H1 (cell line): ENCODE measurements around the gene FOXA3. TPM values are rescaled to one million over a fixed set of nuclear protein-coding genes. Genes with fewer than 3 reads are reported as not detected.

ENCODE experiments used
- CTCF ChIA-PET: fragments of 300-600 bp; sonication (Branson Sonifier 250); formaldehyde crosslinking; loops from one replicate; lab custom pipeline; 2021; ENCODE audit not compliant: partially characterized antibody; lab: Charles Lee
- POLR2A ChIA-PET: fragments of 300-600 bp; sonication (Branson Sonifier 250); formaldehyde crosslinking; loops from one replicate; lab custom pipeline; 2021; ENCODE audit warnings: inconsistent platforms; ENCODE audit not compliant: partially characterized antibody; lab: Charles Lee
- DNase-seq, 2 experiments: peaks; one replicate each; pipeline versions ENCODE4 v3.0.0 to v3.0.0-alpha.2; 2010 to 2022; ENCODE audit warnings: low spot score in 2 of 2, low read depth in 1 of 2, mixed read lengths in 1 of 2
- FAIRE-seq: peaks from 2 replicates; lab custom pipeline; 2011; peaks lifted over from hg19 to GRCh38; lab: Jason Lieb, UNC
- H2AFZ ChIP-seq: 2 replicates; pipeline ENCODE4 v1.8.1; 2012; ENCODE audit warnings: low read length, inconsistent platforms
- H2AK5ac ChIP-seq: 2 replicates; pipeline ENCODE4 v1.6.1; 2013; ENCODE audit warnings: low read depth, low read length
- H2BK120ac ChIP-seq: replicated peaks from 2 replicates; pipeline ENCODE3; 2013; ENCODE audit warnings: low read depth, low read length, inconsistent platforms
- H2BK12ac ChIP-seq: 2 replicates; pipeline ENCODE4 v1.6.1; 2013; ENCODE audit warnings: low read depth, low read length
- H2BK15ac ChIP-seq: 2 replicates; pipeline ENCODE4 v1.6.1; 2013; ENCODE audit warnings: low read length
- H2BK20ac ChIP-seq: 2 replicates; pipeline ENCODE4 v1.6.1; 2013; ENCODE audit warnings: low read length
- H2BK5ac ChIP-seq: 2 replicates; pipeline ENCODE4 v1.6.1; 2013; ENCODE audit warnings: low read depth, low read length
- H3K14ac ChIP-seq: 2 replicates; pipeline ENCODE4 v1.6.1; 2013; ENCODE audit warnings: inconsistent platforms; ENCODE audit not compliant: insufficient read length
- H3K18ac ChIP-seq: 2 replicates; pipeline ENCODE4 v1.6.1; 2013; ENCODE audit warnings: low read length; ENCODE audit errors: extremely low read depth
- H3K23ac ChIP-seq: 2 replicates; pipeline ENCODE4 v1.6.1; 2013; ENCODE audit warnings: inconsistent platforms; ENCODE audit not compliant: insufficient read length
- H3K23me2 ChIP-seq: 2 replicates; pipeline ENCODE4 v1.6.1; 2013; ENCODE audit warnings: low read depth, low read length
- H3K27ac ChIP-seq: 2 replicates; pipeline ENCODE4 v1.6.1; 2011; ENCODE audit warnings: low read depth, low read length, inconsistent platforms
- H3K27me3 ChIP-seq, 4 experiments: replicated peaks in 1 of 4; 1 replicate in 1 of 4; 2 replicates in 3 of 4; pipeline versions ENCODE4 v1.6.1 to v1.8.1; 2011 to 2013; ENCODE audit warnings: low read length in 3 of 4, mild to moderate bottlenecking in 3 of 4, inconsistent platforms in 2 of 4, mixed read lengths in 2 of 4, moderate library complexity in 1 of 4; ENCODE audit not compliant: control insufficient read depth in 3 of 4, insufficient read depth in 3 of 4; ENCODE audit errors: extremely low read depth in 1 of 4
- H3K36me3 ChIP-seq, 4 experiments: 2 replicates each; pipeline versions ENCODE4 v1.6.1 to v1.8.1; 2011 to 2013; ENCODE audit warnings: mild to moderate bottlenecking in 4 of 4, low read length in 3 of 4, moderate library complexity in 2 of 4, control low read depth in 1 of 4, inconsistent platforms in 1 of 4; ENCODE audit not compliant: insufficient read depth in 4 of 4, control insufficient read depth in 2 of 4
- H3K4ac ChIP-seq: replicated peaks from 2 replicates; pipeline ENCODE3; 2013; ENCODE audit warnings: low read length, low read depth, mixed read lengths, inconsistent platforms; ENCODE audit not compliant: insufficient read length
- H3K4me1 ChIP-seq, 4 experiments: replicated peaks in 1 of 4; 1 replicate in 1 of 4; 2 replicates in 3 of 4; pipeline versions ENCODE4 v1.6.1 to v1.8.1; 2011 to 2013; ENCODE audit warnings: low read length in 3 of 4, inconsistent platforms in 2 of 4, mixed read lengths in 1 of 4; ENCODE audit not compliant: insufficient read depth in 4 of 4, control insufficient read depth in 3 of 4
- H3K4me2 ChIP-seq, 2 experiments: 2 replicates each; pipeline versions ENCODE4 v1.6.1 to v1.8.1; 2011 to 2013; ENCODE audit warnings: low read depth in 2 of 2, low read length in 2 of 2, control low read depth in 1 of 2, inconsistent platforms in 1 of 2, mild to moderate bottlenecking in 1 of 2; ENCODE audit not compliant: insufficient read depth in 1 of 2
- H3K4me3 ChIP-seq, 4 experiments: fragments of 200-600, 300-600 bp in 1 of 4; sonication (generic), shearing (Covaris generic), sonication (Bioruptor Twin) in 1 of 4; 2 replicates each; pipeline versions ENCODE4 v1.5.1 to v1.8.1; 2011 to 2016; ENCODE audit warnings: low read length in 4 of 4, low read depth in 3 of 4, control low read depth in 2 of 4, inconsistent platforms in 2 of 4, mild to moderate bottlenecking in 2 of 4, mixed read lengths in 1 of 4, moderate library complexity in 1 of 4; ENCODE audit not compliant: insufficient read depth in 2 of 4; ENCODE audit errors: extremely low read depth in 1 of 4
- H3K56ac ChIP-seq: replicated peaks from 2 replicates; pipeline ENCODE3; 2013; ENCODE audit warnings: low read depth, mild to moderate bottlenecking, mixed read lengths, low read length, inconsistent platforms; ENCODE audit not compliant: insufficient read length
- H3K79me1 ChIP-seq: 2 replicates; pipeline ENCODE4 v1.6.1; 2013; ENCODE audit warnings: low read depth, low read length, control low read depth
- H3K79me2 ChIP-seq, 2 experiments: 2 replicates each; pipeline versions ENCODE4 v1.6.1 to v1.8.1; 2012 to 2013; ENCODE audit warnings: low read length in 2 of 2, mild to moderate bottlenecking in 2 of 2, inconsistent platforms in 1 of 2; ENCODE audit not compliant: insufficient read depth in 2 of 2, control insufficient read depth in 1 of 2
- H3K9ac ChIP-seq, 4 experiments: replicated peaks in 1 of 4; 1 replicate in 1 of 4; 2 replicates in 3 of 4; pipeline versions ENCODE4 v1.6.1 to v1.8.1; 2011 to 2013; ENCODE audit warnings: low read depth in 3 of 4, low read length in 3 of 4, control low read depth in 2 of 4, mild to moderate bottlenecking in 2 of 4, moderate library complexity in 2 of 4, inconsistent platforms in 1 of 4; ENCODE audit errors: extremely low read depth in 1 of 4
- H3K9me3 ChIP-seq, 2 experiments: 2 replicates each; pipeline versions ENCODE4 v1.6.1 to v1.8.1; 2012 to 2013; ENCODE audit warnings: mild to moderate bottlenecking in 2 of 2, moderate library complexity in 2 of 2, control low read depth in 1 of 2, inconsistent platforms in 1 of 2, low read depth in 1 of 2, low read length in 1 of 2, mixed read lengths in 1 of 2; ENCODE audit not compliant: insufficient read depth in 2 of 2
- H4K20me1 ChIP-seq, 2 experiments: replicated peaks in 1 of 2; 2 replicates each; pipeline versions ENCODE3 to v1.8.1; 2011 to 2013; ENCODE audit warnings: inconsistent platforms in 2 of 2, low read length in 2 of 2, mild to moderate bottlenecking in 1 of 2; ENCODE audit not compliant: insufficient read depth in 2 of 2, control insufficient read depth in 1 of 2
- H4K5ac ChIP-seq: 2 replicates; pipeline ENCODE4 v1.6.1; 2013; ENCODE audit warnings: low read length, low read depth, mixed read lengths, inconsistent platforms; ENCODE audit not compliant: insufficient read length
- H4K8ac ChIP-seq: 2 replicates; pipeline ENCODE4 v1.8.0; 2013; ENCODE audit warnings: mild to moderate bottlenecking, moderate library complexity, low read length, inconsistent platforms; ENCODE audit not compliant: insufficient read depth; ENCODE audit errors: extremely low read depth
- H4K91ac ChIP-seq: replicated peaks from 2 replicates; pipeline ENCODE3; 2013; ENCODE audit warnings: low read length, mixed read lengths, inconsistent platforms; ENCODE audit not compliant: insufficient read length
- ATF3 ChIP-seq: IDR thresholded peaks from 2 replicates; pipeline ENCODE4 v1.6.1; 2011; ENCODE audit warnings: low read depth, mild to moderate bottlenecking, low read length; ENCODE audit not compliant: insufficient read depth
- BCL11A ChIP-seq, 2 experiments: IDR thresholded peaks; one replicate each; pipeline ENCODE4 v1.6.1; 2011; ENCODE audit warnings: low read depth in 2 of 2, low read length in 2 of 2, mild to moderate bottlenecking in 2 of 2
- KDM1A ChIP-seq: fragments of 200-600, 300-600 bp; sonication (generic); IDR thresholded peaks from 2 replicates; pipeline ENCODE4 v1.7.1; 2016; ENCODE audit warnings: mild to moderate bottlenecking, low read length, borderline replicate concordance
- POLR2A ChIP-seq, 2 experiments: IDR thresholded peaks; 1 replicate in 1 of 2; 2 replicates in 1 of 2; pipeline ENCODE4 v1.6.1; 2011; ENCODE audit warnings: low read depth in 2 of 2, low read length in 2 of 2, mild to moderate bottlenecking in 2 of 2; ENCODE audit errors: control extremely low read depth in 1 of 2
- RNF2 ChIP-seq: fragments of 200-900, 300-1000 bp; sonication (generic); IDR thresholded peaks from 2 replicates; pipeline ENCODE4 v1.7.1; 2016; ENCODE audit warnings: borderline replicate concordance, low read depth, mild to moderate bottlenecking, antibody characterized with exemption, low read length; ENCODE audit not compliant: poor library complexity, severe bottlenecking; ENCODE audit errors: missing control alignments
- WGBS, 2 experiments: shearing (Covaris generic) in 1 of 2; methylation state at CpG; one replicate each; pipeline versions ENCODE4 v1.1.6 to v1.1.7; 2013 to 2015; ENCODE audit warnings: low lambda C conversion rate in 2 of 2, mixed read lengths in 2 of 2, inconsistent platforms in 1 of 2, low coverage in 1 of 2, missing lambda C conversion rate in 1 of 2; ENCODE audit not compliant: insufficient replicate concordance in 2 of 2, insufficient coverage in 1 of 2, insufficient read length in 1 of 2; ENCODE audit errors: extremely low coverage in 1 of 2, missing lambda C conversion rate in 1 of 2; 5-methylcytosine and 5-hydroxymethylcytosine counted together
- polyA plus RNA-seq, 7 experiments: library from polyadenylated mRNA; depleted of rRNA in 3 of 7; stranded (reverse) in 5 of 7; unstranded in 2 of 7; fragments of >200 nt in 5 of 7; fragments of 200-250 nt in 2 of 7; gene quantifications; 1 replicate in 5 of 7; 2 replicates in 1 of 7; 4 replicates in 1 of 7; pipeline versions ENCODE4 v1.2.1 to v1.2.3, GENCODE V29; 2011 to 2013; ENCODE audit warnings: missing spikeins in 2 of 7, mixed read lengths in 2 of 7
- total RNA-seq: library from RNA; stranded (reverse); fragmentation: NEBNext Ultra II Directional; extraction: Animal tissue kit (Norgen Biotek cat#: 25700); gene quantifications from 2 replicates; pipeline ENCODE4 v1.2.1, GENCODE V29; 2021
- TF ChIP-seq, protein P1 (sequence below): IDR thresholded peaks from 2 replicates; pipeline ENCODE4 v1.6.1; 2012; ENCODE audit warnings: inconsistent platforms
- TF ChIP-seq, protein P2 (sequence below): IDR thresholded peaks from 2 replicates; pipeline ENCODE4 v1.6.1; 2012; ENCODE audit warnings: low read length, inconsistent platforms

The FOXA3 gene
- total and polyA plus RNA-seq, 2 of the 8 experiments (the other 6 are each of a cell fraction or from before 2014, with no cell fraction given) = 20.2 to 49.1 TPM

DNA sequence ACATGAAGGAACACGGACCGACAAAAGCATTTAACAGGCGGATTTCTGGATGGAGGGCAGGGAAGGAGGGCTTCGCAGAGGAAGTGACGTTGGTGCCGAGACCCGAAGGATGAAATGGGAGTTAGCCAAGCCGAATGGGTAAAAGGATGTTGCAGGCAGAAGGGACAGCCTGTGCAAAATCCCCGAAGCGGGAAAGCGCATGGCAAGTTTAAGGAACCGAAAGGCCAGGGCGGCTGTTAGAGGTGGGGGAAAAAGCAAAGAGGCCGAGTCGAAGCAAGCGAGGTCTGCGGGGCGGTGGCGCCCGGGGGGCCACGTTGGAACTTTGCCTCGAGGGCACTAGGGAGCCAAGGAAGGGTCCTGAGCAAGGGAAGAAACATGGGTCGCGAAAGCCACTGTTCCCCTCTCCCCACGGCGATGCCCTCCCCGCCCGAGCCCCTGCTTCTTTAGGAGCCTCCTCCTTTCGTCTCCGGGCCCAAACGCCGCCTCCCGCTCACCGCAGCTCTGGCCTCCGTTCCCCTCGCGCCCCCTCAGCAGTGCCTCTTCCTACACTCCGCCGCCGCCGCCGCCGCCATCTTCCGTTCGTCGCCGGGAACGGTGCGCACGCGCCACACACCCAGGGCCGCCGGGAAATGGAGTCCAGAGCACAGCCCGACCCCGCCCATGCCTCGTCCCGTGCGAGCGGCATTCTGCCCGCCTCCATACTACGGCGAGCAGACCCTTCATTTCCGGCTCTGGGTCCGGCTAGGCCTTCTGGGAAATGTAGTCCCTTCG lies 1.4 kb upstream of the FOXA3 start, which contains the start of gene SYMPK:
Gene SYMPK (minus strand): TSS at position 584 of the 771 bp plus-strand sequence. CDS start 8,652 bp downstream, outside the sequence.
- CTCF ChIA-PET = interaction anchor here (0.7 to 12.4 kb wide), 8 partner anchors 9 to 93 kb away, joined by 3 to 208 read pairs (median 6); partner anchors contain the start of genes IRF2BP1 and SIX5
- Histone ChIP-seq H3K9ac (peak within 1 kb of the TSS; percentile 81 to 95 (median 85)), H3K27ac (peak within 1 kb of the TSS; percentile 90), H3K27me3 (no peaks in the 10 kb centered on the region; a peak in 1 of 7 replicates), H2AK5ac (peak within 1 kb of the TSS; percentile 4; the same call in 1 of the 2 replicates), H2BK20ac (no peak within 1 kb of the TSS), H3K79me2 (peaks cover 3 to 73% of the 10 kb centered on the region in 2 experiments; a peak in 2 of 4 replicates), H3K79me1 (peaks cover 12% of the 10 kb centered on the region; the same call in 1 of the 2 replicates), H3K23me2 (peaks cover 17% of the 10 kb centered on the region), H4K5ac (peak within 1 kb of the TSS; percentile 56), H3K4me1 (peaks cover 0 to 18% (median 8%) of the 10 kb centered on the region in 4 experiments; a peak in 6 of 7 replicates), H3K9me3 (no peaks in the 10 kb centered on the region), H2AFZ (0 out of 2 replicates have a peak within 1 kb of the TSS, but pooled peaks have one; percentile 33), H3K4me2 (peak within 1 kb of the TSS; percentile 91 to 96), H2BK5ac (peak within 1 kb of the TSS; percentile 89), H3K36me3 (peaks cover 0 to 9% (median 7%) of the 10 kb centered on the region in 4 experiments; a peak in 5 of 8 replicates), H3K18ac (peak within 1 kb of the TSS; percentile 68), H2BK120ac (no peak within 1 kb of the TSS), H3K23ac (no peak within 1 kb of the TSS), H3K4ac (peak within 1 kb of the TSS; percentile 57), H3K56ac (peak within 1 kb of the TSS; percentile 70), H3K14ac (no peak within 1 kb of the TSS), H4K91ac (peak within 1 kb of the TSS; percentile 82), H3K4me3 (peak within 1 kb of the TSS; percentile 81 to 99 (median 90)), H4K20me1 (peaks cover 2 to 8% of the 10 kb centered on the region in 2 experiments), H2BK12ac (peak within 1 kb of the TSS; percentile 88; the same call in 1 of the 2 replicates), H4K8ac (peak within 1 kb of the TSS; percentile 97), H2BK15ac (no peak within 1 kb of the TSS; the same call in 1 of the 2 replicates)
- DNase-seq (peak; percentile 96 to 97), FAIRE-seq (peak; percentile 86)
- POLR2A ChIA-PET = interaction anchor here (0.6 to 13.7 kb wide), 18 partner anchors 9 to 146 kb away, joined by 3 to 277 read pairs (median 4); partner anchors contain the start of genes IRF2BP1, MYPOP, RSPH6A and SIX5
- WGBS, 2 experiments = 1% methylated on average over 63 of the region's 65 CpGs; no CpG with 5 or more reads in 1 of the 2 experiments
- TF ChIP-seq ATF3 (no peak), BCL11A (IDR thresholded peaks at IDR 0.05; ENCODE audit: low read depth in 2 of 2, low read length in 2 of 2) (no peak), POLR2A (IDR thresholded peaks at IDR 0.05; ENCODE audit: control extremely low read depth in 1 of 2, low read depth in 2 of 2, low read length in 2 of 2) (peak; percentile 80 to 90), RNF2 (no peak), KDM1A (peak; percentile 73; the same call in 1 of the 2 replicates)
- TF ChIP-seq, protein P1, sequence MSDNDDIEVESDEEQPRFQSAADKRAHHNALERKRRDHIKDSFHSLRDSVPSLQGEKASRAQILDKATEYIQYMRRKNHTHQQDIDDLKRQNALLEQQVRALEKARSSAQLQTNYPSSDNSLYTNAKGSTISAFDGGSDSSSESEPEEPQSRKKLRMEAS = peak; percentile 38
- TF ChIP-seq, protein P2, sequence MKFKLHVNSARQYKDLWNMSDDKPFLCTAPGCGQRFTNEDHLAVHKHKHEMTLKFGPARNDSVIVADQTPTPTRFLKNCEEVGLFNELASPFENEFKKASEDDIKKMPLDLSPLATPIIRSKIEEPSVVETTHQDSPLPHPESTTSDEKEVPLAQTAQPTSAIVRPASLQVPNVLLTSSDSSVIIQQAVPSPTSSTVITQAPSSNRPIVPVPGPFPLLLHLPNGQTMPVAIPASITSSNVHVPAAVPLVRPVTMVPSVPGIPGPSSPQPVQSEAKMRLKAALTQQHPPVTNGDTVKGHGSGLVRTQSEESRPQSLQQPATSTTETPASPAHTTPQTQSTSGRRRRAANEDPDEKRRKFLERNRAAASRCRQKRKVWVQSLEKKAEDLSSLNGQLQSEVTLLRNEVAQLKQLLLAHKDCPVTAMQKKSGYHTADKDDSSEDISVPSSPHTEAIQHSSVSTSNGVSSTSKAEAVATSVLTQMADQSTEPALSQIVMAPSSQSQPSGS = no peak
